Left lung (tissue), 10 donors: Measurements from ENCODE around the gene SDR39U1. TPM values are rescaled to one million over a fixed set of nuclear protein-coding genes. Genes with fewer than 3 reads are reported as not detected.

Experiments
- ATAC-seq: fragments of 200-7000 bp; cut with Tn5 transposase; one replicate; pipeline ENCODE4 v1.9.1; 2020; ENCODE audit warnings: moderate library complexity
- DNase-seq, 4 donors: peaks; one replicate each; pipeline ENCODE4 v3.0.0-alpha.2; 2013 to 2020
- H3K27ac ChIP-seq, 2 donors: fragments of 200-600 bp; sonication (generic) in 1 of 2; one replicate each; pipeline versions ENCODE4 v1.5.0 to v1.8.0; 2020 to 2021
- H3K27me3 ChIP-seq, 2 donors: fragments of 200-600 bp; sonication (generic) in 1 of 2; one replicate each; pipeline versions ENCODE4 v1.5.0 to v1.8.0; 2020 to 2021
- H3K36me3 ChIP-seq, 2 donors: fragments of 200-600 bp; sonication (generic) in 1 of 2; one replicate each; pipeline versions ENCODE4 v1.5.0 to v1.8.0; 2020 to 2021
- H3K4me1 ChIP-seq, 2 donors: fragments of 200-600 bp; one replicate each; pipeline ENCODE4 v1.8.0; 2021
- H3K4me3 ChIP-seq, 2 donors: fragments of 200-600 bp; sonication (generic) in 1 of 2; one replicate each; pipeline versions ENCODE4 v1.5.0 to v1.8.0; 2020 to 2021; ENCODE audit warnings: mild to moderate bottlenecking in 1 of 2
- H3K9me3 ChIP-seq, 2 donors: fragments of 200-600 bp; sonication (generic) in 1 of 2; one replicate each; pipeline versions ENCODE4 v1.5.0 to v1.8.0; 2020 to 2021
- CTCF ChIP-seq, 2 donors: fragments of 200-600 bp; sonication (generic) in 1 of 2; IDR thresholded peaks; one replicate each; pipeline versions ENCODE4 v1.5.0 to v1.8.0; 2021; ENCODE audit warnings: antibody characterized with exemption in 2 of 2
- intact Hi-C, 2 donors: fragments of 100-400 bp; cut with DNase I; formaldehyde crosslinking; loops; one replicate each; pipeline versions ENCODE4 v1.11.2 to v1.14.2; 2022
- polyA plus RNA-seq, 6 donors: library from polyadenylated mRNA; unstranded; fragments of 120-200 nt; gene quantifications; one replicate each; pipeline ENCODE4 v1.2.1, GENCODE V29; 2013; ENCODE audit not compliant: insufficient read length in 6 of 6
- total RNA-seq, 2 donors: library from RNA; stranded (reverse); fragmentation: NEBNext Ultra II Directional; extraction: Animal tissue kit (Norgen Biotek cat#: 25700); gene quantifications; one replicate each; pipeline ENCODE4 v1.2.1, GENCODE V29; 2021
- donor health status: DM: no; HTN: yes; CAD: no.
- donor health status: DM: no; HTN: no; CAD: no.

Gene SDR39U1
- total and polyA plus RNA-seq, 8 donors, result 32.7 to 51.9 (median 43.3) TPM

GRCh38 chr14:24431569-24432258 lies 10.9 kb downstream of the SDR39U1 start:
- H3K4me3 ChIP-seq, result peak overlapping the region; percentile 83 to 90
- ATAC-seq (peak; percentile 81), DNase-seq (peak; percentile 74 to 94 (median 92))
- intact Hi-C loops, result loop anchor here (5.0 to 10.0 kb wide), 3 partner anchors 64 to 99 kb away; partner anchors contain the start of genes ADCY4 (in 1 of the 2), NFATC4 (in 1 of the 2) and RIPK3 (in 1 of the 2)
- H3K27me3 ChIP-seq, result no peaks in the 10 kb centered on the region
- peak; percentile 86 to 94 for TF ChIP-seq CTCF (IDR thresholded peaks at IDR 0.05)
- H3K27ac ChIP-seq, result peak overlapping the region; percentile 96 to 97
- peaks cover 23 to 45% of the 10 kb centered on the region in 2 donors for H3K4me1 ChIP-seq
- peaks cover 0 to 38% of the 10 kb centered on the region in 2 donors for H3K36me3 ChIP-seq
- H3K9me3 ChIP-seq, result no peaks in the 10 kb centered on the region

GRCh38 chr14:24430682-24431568 lies 11.7 kb downstream of the SDR39U1 start:
- Histone ChIP-seq H3K27ac (peak overlapping the region; percentile 96 to 97), H3K27me3 (no peaks in the 10 kb centered on the region), H3K4me1 (peaks cover 19 to 43% of the 10 kb centered on the region in 2 donors), H3K4me3 (peak overlapping the region; percentile 83 to 90), H3K36me3 (peaks cover 0 to 32% of the 10 kb centered on the region in 2 donors), H3K9me3 (no peaks in the 10 kb centered on the region)
- intact Hi-C loops, result loop anchor here (5.0 to 10.0 kb wide), 3 partner anchors 64 to 99 kb away; partner anchors contain the start of genes ADCY4 (in 1 of the 2), NFATC4 (in 1 of the 2) and RIPK3 (in 1 of the 2)
- ATAC-seq (peak; percentile 68), DNase-seq (peak in 2 of 4 donors; percentile 70 to 78)
- no peak for TF ChIP-seq CTCF (IDR thresholded peaks at IDR 0.05)

- Histone ChIP-seq H3K27ac (peak overlapping the region; percentile 96 to 97), H3K9me3 (no peaks in the 10 kb centered on the region), H3K4me1 (peaks cover 23 to 50% of the 10 kb centered on the region in 2 donors), H3K4me3 (peak overlapping the region; percentile 83 to 90), H3K27me3 (no peaks in the 10 kb centered on the region), H3K36me3 (peaks cover 0 to 26% of the 10 kb centered on the region in 2 donors)
- DNase-seq (peak in 3 of 4 donors; percentile 83 to 93 (median 84)), ATAC-seq (peak; percentile 87)
- intact Hi-C loops, result loop anchor here (5.0 to 10.0 kb wide), 3 partner anchors 63 to 98 kb away; partner anchors contain the start of genes ADCY4 (in 1 of the 2), NFATC4 (in 1 of the 2) and RIPK3 (in 1 of the 2)
- TF ChIP-seq CTCF (IDR thresholded peaks at IDR 0.05), result no peak
Measured at GRCh38 chr14:24430143-24430681, 12.4 kb downstream of the SDR39U1 start.

- peak; percentile 86 for ATAC-seq
- Histone ChIP-seq H3K4me3 (peak within 1 kb of the TSS; percentile 83 to 90), H3K27ac (peak within 1 kb of the TSS; percentile 96 to 97), H3K4me1 (peaks cover 23 to 56% of the 10 kb centered on the region in 2 donors), H3K36me3 (peaks cover 0 to 26% of the 10 kb centered on the region in 2 donors), H3K9me3 (no peaks in the 10 kb centered on the region), H3K27me3 (no peaks in the 10 kb centered on the region)
- no peak for TF ChIP-seq CTCF (IDR thresholded peaks at IDR 0.05)
- intact Hi-C loops, result loop anchor here (5.0 to 10.0 kb wide), 3 partner anchors 62 to 97 kb away; partner anchors contain the start of genes ADCY4 (in 1 of the 2), NFATC4 (in 1 of the 2) and RIPK3 (in 1 of the 2)
- DNase-seq, result peak; percentile 90 to 97 (median 94)
Measured at GRCh38 chr14:24429395-24430142, 13.0 kb downstream of the SDR39U1 start, which contains the start of the genes CBLN3 and KHNYN. Gene CBLN3, minus strand, starts transcription at chr14:24429668. Its CDS starts 614 bp downstream, at chr14:24429054. Gene KHNYN, plus strand, starts transcription at chr14:24429954. Its CDS starts 777 bp downstream, at chr14:24430731.
